ENCODE results near the gene TCF7L2. TPM values are rescaled to one million over a fixed set of nuclear protein-coding genes. Genes with fewer than 3 reads are reported as not detected.

The TCF7L2 gene
- total RNA-seq, 2 experiments from 2014 or later = 0.45 to 1.4 TPM

DNA sequence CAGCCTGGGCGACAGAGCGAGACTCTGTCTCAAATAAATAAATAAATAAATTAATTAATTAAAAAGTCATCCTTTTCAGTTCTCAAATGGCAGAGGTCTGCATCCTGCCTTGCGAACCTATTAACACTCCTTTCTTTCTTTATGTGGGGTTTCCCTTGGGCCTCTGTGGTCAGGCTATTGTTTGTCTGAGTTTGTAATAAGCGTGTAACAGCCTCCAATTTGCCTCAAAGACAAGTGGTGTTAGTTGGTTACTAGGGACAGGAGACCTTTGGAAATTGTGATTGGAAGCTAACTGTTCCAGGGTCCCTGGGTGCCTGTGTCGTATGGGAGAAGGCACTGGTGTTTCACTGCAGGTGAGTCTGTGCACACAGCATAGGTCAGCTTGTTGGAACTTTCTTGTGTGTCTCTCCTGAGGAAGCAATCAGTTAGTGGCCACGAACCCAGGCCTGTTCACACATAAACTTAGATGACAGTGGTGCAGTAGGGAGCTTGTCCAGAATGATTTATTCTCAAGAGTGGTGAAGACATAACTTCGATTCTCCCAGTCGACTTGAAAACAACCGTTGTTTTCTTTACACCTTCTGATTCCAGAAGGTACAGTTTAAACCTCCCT, 33.5 kb downstream of the TCF7L2 start:
- peaks cover 92% of the 10 kb centered on the region for H3K27me3 Mint-ChIP-seq
- H3K36me3 Mint-ChIP-seq = no peaks in the 10 kb centered on the region
- CTCF ChIA-PET = no interaction called here
- H3K27ac Mint-ChIP-seq = no peak overlapping the region
- H3K9me3 Mint-ChIP-seq (ENCODE audit: low read depth) = no peaks in the 10 kb centered on the region
- ATAC-seq = no peak
- H3K4me1 Mint-ChIP-seq = peaks cover 23% of the 10 kb centered on the region
- H3K4me3 Mint-ChIP-seq = no peak overlapping the region
- DNase-seq = no peak

DNA sequence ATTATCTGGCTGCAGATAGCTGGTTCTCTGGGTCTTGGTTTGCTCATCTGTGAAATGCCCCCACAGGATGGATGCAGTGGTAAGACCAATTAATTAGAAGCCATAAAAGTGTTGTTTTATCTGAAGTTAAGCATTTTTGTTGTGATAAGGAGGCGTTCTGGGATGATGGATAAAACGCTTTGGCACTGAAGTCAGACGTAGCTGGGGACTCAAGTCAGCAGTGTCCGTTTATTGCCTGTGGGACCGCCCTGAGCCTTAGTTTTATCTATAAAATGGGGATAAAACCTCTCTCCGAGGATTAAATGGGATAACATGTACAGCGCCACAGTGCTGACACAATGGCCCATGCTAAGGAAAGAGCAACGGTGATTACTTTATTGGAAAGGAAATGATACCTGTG, 34.7 kb downstream of the TCF7L2 start:
- no peaks in the 10 kb centered on the region for H3K36me3 Mint-ChIP-seq
- no peak overlapping the region for H3K4me3 Mint-ChIP-seq
- DNase-seq = no peak
- H3K9me3 Mint-ChIP-seq (ENCODE audit: low read depth) = no peaks in the 10 kb centered on the region
- no peak overlapping the region for H3K27ac Mint-ChIP-seq
- ATAC-seq = no peak
- peaks cover 95% of the 10 kb centered on the region for H3K27me3 Mint-ChIP-seq
- H3K4me1 Mint-ChIP-seq = peaks cover 23% of the 10 kb centered on the region
- CTCF ChIA-PET = no interaction called here

- ATAC-seq (no peak), DNase-seq (no peak)
- Mint-ChIP-seq H3K36me3 (no peaks in the 10 kb centered on the region), H3K9me3 (ENCODE audit: low read depth) (no peaks in the 10 kb centered on the region), H3K27me3 (peaks cover 94% of the 10 kb centered on the region), H3K27ac (no peak overlapping the region), H3K4me1 (peaks cover 23% of the 10 kb centered on the region), H3K4me3 (no peak overlapping the region)
- CTCF ChIA-PET = no interaction called here
Observed at GRCh38 chr10:112985690-112986543, 35.9 kb downstream of the TCF7L2 start.

DNA sequence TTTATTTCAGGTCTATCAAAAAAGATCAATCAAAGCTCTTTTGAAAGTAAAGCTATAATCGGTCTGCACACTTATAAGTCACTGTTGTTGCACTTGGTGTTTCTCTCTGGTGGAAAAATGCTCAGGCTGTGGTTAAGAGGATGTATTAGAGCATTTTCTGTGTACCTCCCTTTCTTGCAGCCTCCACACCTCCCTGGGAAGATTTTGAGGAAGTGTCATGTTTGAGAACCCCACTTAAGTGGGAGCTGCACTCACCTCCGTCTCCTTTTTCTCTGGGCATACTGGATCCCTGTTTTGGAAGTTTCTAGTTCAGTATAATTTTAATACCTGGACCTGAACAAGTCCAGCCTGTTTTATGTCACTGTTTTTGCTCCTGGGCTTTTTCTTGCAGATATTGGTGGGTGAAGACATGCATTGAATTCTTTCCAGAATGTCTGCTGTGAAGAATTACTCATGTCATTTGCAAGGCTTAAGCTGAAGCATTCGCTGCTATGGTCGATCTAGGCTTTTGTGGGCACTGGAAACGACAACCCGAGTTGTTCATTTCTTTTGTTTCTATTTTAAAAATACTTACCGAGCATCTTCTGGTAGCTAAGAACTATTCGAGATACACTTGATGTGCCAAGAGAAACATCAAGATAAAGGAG, 36.6 kb downstream of the TCF7L2 start:
- Mint-ChIP-seq H3K4me1 (peaks cover 16% of the 10 kb centered on the region), H3K27me3 (peaks cover 90% of the 10 kb centered on the region), H3K36me3 (no peaks in the 10 kb centered on the region), H3K9me3 (ENCODE audit: low read depth) (no peaks in the 10 kb centered on the region), H3K27ac (no peak overlapping the region), H3K4me3 (no peak overlapping the region)
- ATAC-seq (no peak), DNase-seq (no peak)
- CTCF ChIA-PET = no interaction called here

- peaks cover 13% of the 10 kb centered on the region for H3K4me1 Mint-ChIP-seq
- ATAC-seq (no peak), DNase-seq (no peak)
- no peak overlapping the region for H3K4me3 Mint-ChIP-seq
- H3K27me3 Mint-ChIP-seq = peaks cover 74% of the 10 kb centered on the region
- H3K9me3 Mint-ChIP-seq (ENCODE audit: low read depth) = no peaks in the 10 kb centered on the region
- H3K36me3 Mint-ChIP-seq = no peaks in the 10 kb centered on the region
- H3K27ac Mint-ChIP-seq = no peak overlapping the region
- CTCF ChIA-PET = interaction anchor here (0.9 kb wide), 1 partner anchor 121 kb away, joined by 3 read pairs; no protein-coding TSS in a partner anchor
Observed at GRCh38 chr10:112988839-112989406, 38.9 kb downstream of the TCF7L2 start.

DNA sequence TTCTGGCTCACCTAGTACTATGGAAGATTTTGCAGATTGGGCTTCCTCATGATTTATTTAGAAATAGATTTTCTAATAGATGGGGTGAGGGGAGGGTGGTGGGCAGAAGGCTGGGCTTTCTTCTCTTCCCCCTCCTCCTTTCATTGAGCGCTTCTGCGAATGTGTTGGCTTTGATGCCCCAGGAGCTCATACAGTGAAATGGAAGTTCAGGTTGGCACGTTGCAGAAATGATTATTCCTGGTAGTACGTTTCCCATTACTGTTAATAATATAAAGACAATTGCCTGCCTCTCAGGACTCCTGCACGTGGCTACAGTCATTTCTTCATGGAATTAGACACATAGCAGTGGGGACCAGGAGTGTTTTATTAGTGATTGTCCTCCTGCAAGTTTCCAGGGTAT, 39.8 kb downstream of the TCF7L2 start:
- CTCF ChIA-PET = no interaction called here

GRCh38 chr10:112990271-112990670, 40.2 kb downstream of the TCF7L2 start:
- ATAC-seq = no peak
- peaks cover 13% of the 10 kb centered on the region for H3K4me1 Mint-ChIP-seq
- no peak overlapping the region for H3K4me3 Mint-ChIP-seq
- no peaks in the 10 kb centered on the region for H3K36me3 Mint-ChIP-seq
- H3K27ac Mint-ChIP-seq = no peak overlapping the region
- CTCF ChIA-PET = no interaction called here
- no peak for DNase-seq
- H3K27me3 Mint-ChIP-seq = peaks cover 68% of the 10 kb centered on the region
- H3K9me3 Mint-ChIP-seq (ENCODE audit: low read depth) = no peaks in the 10 kb centered on the region

More for the DNA sequence above, 39.8 kb downstream of the TCF7L2 start:
- Mint-ChIP-seq H3K36me3 (no peaks in the 10 kb centered on the region), H3K9me3 (ENCODE audit: low read depth) (no peaks in the 10 kb centered on the region), H3K4me3 (no peak overlapping the region), H3K27ac (no peak overlapping the region), H3K4me1 (peaks cover 13% of the 10 kb centered on the region), H3K27me3 (peaks cover 71% of the 10 kb centered on the region)
- no peak for ATAC-seq
- DNase-seq = no peak

DNA sequence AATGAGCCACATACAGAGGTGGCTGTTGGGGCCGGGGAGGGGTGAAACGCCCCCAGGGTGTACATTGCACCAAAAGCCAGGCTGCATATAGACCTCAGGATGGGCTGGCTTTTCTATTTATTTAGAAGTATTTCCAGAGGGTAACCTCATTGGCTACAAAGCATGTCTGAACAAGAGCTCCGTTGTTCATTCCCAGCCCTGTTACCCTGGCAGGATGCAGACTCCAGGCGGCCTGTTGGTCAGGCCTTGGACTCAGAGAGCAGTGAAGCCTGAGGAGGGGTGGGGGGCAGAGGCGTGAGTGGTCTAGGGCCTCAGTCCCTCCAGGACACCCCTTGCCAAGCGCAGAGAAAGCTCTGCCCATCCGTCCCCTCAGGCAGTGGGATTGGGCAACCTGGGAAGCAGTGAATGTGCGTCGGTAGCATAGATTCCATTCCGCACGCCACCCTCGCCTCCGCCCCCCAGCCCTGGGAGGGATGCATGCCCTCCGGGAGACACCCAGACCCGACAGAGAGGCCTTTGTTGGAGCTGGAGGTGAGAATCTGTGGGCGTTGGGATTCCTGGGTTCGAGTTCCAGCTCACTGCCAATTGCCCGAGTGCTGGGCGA, 41.9 kb downstream of the TCF7L2 start:
- H3K9me3 Mint-ChIP-seq (ENCODE audit: low read depth) = no peaks in the 10 kb centered on the region
- H3K4me1 Mint-ChIP-seq = no peaks in the 10 kb centered on the region
- peaks cover 68% of the 10 kb centered on the region for H3K27me3 Mint-ChIP-seq
- H3K36me3 Mint-ChIP-seq = no peaks in the 10 kb centered on the region
- CTCF ChIA-PET = interaction anchor here (0.6 kb wide), 1 partner anchor 85 kb away, joined by 3 read pairs; no protein-coding TSS in a partner anchor
- DNase-seq (no peak), ATAC-seq (no peak)
- no peak overlapping the region for H3K4me3 Mint-ChIP-seq
- no peak overlapping the region for H3K27ac Mint-ChIP-seq

- H3K36me3 Mint-ChIP-seq = no peaks in the 10 kb centered on the region
- DNase-seq = no peak
- no peaks in the 10 kb centered on the region for H3K4me1 Mint-ChIP-seq
- no peak for ATAC-seq
- CTCF ChIA-PET = no interaction called here
- H3K27me3 Mint-ChIP-seq = peaks cover 56% of the 10 kb centered on the region
- no peaks in the 10 kb centered on the region for H3K9me3 Mint-ChIP-seq (ENCODE audit: low read depth)
- H3K27ac Mint-ChIP-seq = no peak overlapping the region
- H3K4me3 Mint-ChIP-seq = no peak overlapping the region
Observed at GRCh38 chr10:112996462-112996861, 46.4 kb downstream of the TCF7L2 start.

DNA sequence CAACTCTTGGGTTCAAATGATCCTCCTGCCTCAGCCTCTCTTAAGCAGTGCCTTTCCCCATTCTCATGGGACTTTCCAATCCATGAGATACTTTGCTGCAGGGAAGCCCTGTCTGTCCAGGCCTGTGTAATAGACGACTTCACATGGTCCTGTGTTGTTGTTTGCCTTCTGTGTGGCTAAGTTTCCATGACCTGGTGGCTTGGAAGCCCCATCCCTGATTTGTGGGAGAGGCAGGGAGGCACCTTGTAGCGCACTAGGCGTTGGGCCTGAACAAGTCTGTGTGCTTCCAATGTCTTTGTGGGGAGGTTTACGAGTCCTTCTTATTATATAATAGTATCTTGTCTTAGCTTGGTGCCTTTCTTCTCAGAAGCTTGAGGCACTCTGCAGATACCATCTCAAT, 49.1 kb downstream of the TCF7L2 start:
- ATAC-seq (no peak), DNase-seq (no peak)
- Mint-ChIP-seq H3K4me3 (no peak overlapping the region), H3K4me1 (no peaks in the 10 kb centered on the region), H3K27me3 (peaks cover 69% of the 10 kb centered on the region), H3K27ac (no peak overlapping the region), H3K36me3 (no peaks in the 10 kb centered on the region), H3K9me3 (ENCODE audit: low read depth) (no peaks in the 10 kb centered on the region)
- CTCF ChIA-PET = no interaction called here

DNA sequence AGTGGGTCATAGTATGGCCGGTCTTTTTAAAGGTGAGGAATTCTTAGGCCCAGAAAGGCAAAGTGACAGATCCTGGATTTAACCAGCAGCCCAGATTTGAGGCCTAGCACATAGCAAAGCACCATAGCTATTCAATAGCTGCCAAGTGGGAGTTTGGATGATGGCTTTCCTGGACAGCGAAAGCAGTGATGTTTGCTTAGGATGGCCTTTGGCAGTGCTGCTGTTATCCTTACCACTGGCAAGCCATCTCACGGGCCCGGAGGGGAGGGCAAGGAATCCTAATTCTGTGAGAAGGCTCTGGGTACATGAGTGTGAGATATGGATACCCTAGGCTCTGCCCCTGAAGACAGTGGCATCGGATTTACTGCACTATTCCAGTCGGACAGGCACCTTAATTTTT, 50.4 kb downstream of the TCF7L2 start:
- DNase-seq = no peak
- Mint-ChIP-seq H3K9me3 (ENCODE audit: low read depth) (no peaks in the 10 kb centered on the region), H3K27ac (no peak overlapping the region), H3K27me3 (peaks cover 71% of the 10 kb centered on the region), H3K4me1 (no peaks in the 10 kb centered on the region), H3K36me3 (no peaks in the 10 kb centered on the region), H3K4me3 (no peak overlapping the region)
- no peak for ATAC-seq
- CTCF ChIA-PET = no interaction called here

DNA sequence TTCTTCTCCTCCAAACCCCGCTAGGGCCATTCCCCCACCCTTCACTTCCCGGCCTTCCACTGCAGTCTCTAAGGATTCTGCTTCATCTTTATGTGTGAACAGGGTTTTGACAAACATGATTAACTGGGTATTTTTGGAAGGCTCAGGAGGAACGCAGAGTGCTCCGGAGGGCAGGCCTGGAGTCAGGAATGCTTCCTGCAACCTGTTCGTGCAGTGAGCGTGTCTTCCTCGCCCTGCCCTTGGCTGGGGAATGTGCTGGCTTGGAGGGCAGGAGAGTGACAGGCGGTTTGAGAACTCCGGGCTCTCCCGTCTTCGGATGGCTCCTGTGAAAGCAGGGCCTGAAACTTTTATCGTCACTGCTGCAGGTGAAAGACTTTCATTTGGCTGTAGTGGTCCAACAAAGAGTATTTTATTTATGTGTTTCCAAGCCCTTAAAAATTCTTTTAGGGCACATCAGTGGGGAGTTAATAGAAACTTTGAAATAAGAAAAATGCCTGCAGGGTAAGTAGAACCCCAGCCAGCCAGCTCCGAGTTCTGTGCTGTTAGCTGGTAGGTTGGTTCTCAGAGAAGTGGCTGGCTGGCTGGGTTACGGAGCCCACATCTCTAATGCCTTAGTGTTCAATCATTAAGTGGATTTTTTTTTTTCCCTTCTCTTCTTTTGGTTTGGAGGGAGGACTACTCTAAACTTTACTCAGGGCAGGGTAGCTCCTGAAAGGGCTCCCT, 51.0 kb downstream of the TCF7L2 start:
- Mint-ChIP-seq H3K9me3 (ENCODE audit: low read depth) (no peaks in the 10 kb centered on the region), H3K4me3 (no peak overlapping the region), H3K4me1 (no peaks in the 10 kb centered on the region), H3K27me3 (peaks cover 70% of the 10 kb centered on the region), H3K27ac (no peak overlapping the region), H3K36me3 (no peaks in the 10 kb centered on the region)
- ATAC-seq = no peak
- CTCF ChIA-PET = no interaction called here
- no peak for DNase-seq

All from activated CD8-positive, alpha-beta memory T cell treated with anti-CD3 and anti-CD28 coated beads, Interleukin-2, amount 10 ng/mL, durations not matched to agents 7 days and 5 days (primary cell).